Measurements from ENCODE around the gene PDE7B. TPM values are rescaled to one million over a fixed set of nuclear protein-coding genes. Genes with fewer than 3 reads are reported as not detected.
A peak's percentile ranks its signal among the peaks of the same experiment; 100 is the strongest.

Gene PDE7B
- total and polyA plus RNA-seq, 3 experiments from 2014 or later: 0.04 to 0.24 (median 0.07) TPM

- H3K36me3 ChIP-seq (ENCODE audit: insufficient read depth, low read length): no peaks in the 10 kb centered on the region
- Mint-ChIP-seq H3K4me3 (no peak overlapping the region), H3K9me3 (no peaks in the 10 kb centered on the region), H3K4me1 (peaks cover 0 to 9% (median 0%) of the 10 kb centered on the region in 3 donors), H3K27ac (peak overlapping the region in 1 of 8 donors; percentile 56), H3K36me3 (peaks cover 0 to 5% (median 0%) of the 10 kb centered on the region in 3 donors), H3K27me3 (no peaks in the 10 kb centered on the region)
- POLR2A ChIA-PET: no interaction called here
- H3K4me3 ChIP-seq (ENCODE audit: low read length): no peak overlapping the region
- no peak for DNase-seq
- CTCF ChIA-PET: no interaction called here
- H3K4me1 ChIP-seq (ENCODE audit: insufficient read depth, low read length): no peaks in the 10 kb centered on the region
- no peaks in the 10 kb centered on the region for H3K27me3 ChIP-seq (ENCODE audit: insufficient read depth, low read length, poor library complexity, severe bottlenecking)
- H3K9me3 ChIP-seq (ENCODE audit: low read length): no peaks in the 10 kb centered on the region
- no peak overlapping the region for H3K27ac ChIP-seq (ENCODE audit: low read depth, low read length)
Observed at GRCh38 chr6:136232701-136233100, 381.2 kb downstream of the PDE7B start.

- DNase-seq: no peak
- Mint-ChIP-seq H3K9me3 (no peaks in the 10 kb centered on the region), H3K27ac (no peak overlapping the region), H3K4me3 (no peak overlapping the region), H3K27me3 (no peaks in the 10 kb centered on the region), H3K36me3 (peaks cover 0 to 9% (median 2%) of the 10 kb centered on the region in 3 donors), H3K4me1 (peaks cover 0 to 9% (median 0%) of the 10 kb centered on the region in 3 donors)
- Histone ChIP-seq H3K27ac (ENCODE audit: low read depth, low read length) (peak overlapping the region; percentile 16), H3K4me3 (ENCODE audit: low read length) (no peak overlapping the region), H3K4me1 (ENCODE audit: insufficient read depth, low read length) (no peaks in the 10 kb centered on the region), H3K27me3 (ENCODE audit: insufficient read depth, low read length, poor library complexity, severe bottlenecking) (no peaks in the 10 kb centered on the region), H3K36me3 (ENCODE audit: insufficient read depth, low read length) (no peaks in the 10 kb centered on the region), H3K9me3 (ENCODE audit: low read length) (no peaks in the 10 kb centered on the region)
- POLR2A ChIA-PET: no interaction called here
- CTCF ChIA-PET: interaction anchor here (1.9 kb wide), 1 partner anchor 9 kb away, joined by 7 read pairs; no protein-coding TSS in a partner anchor
Observed at GRCh38 chr6:136235233-136235564, 383.7 kb downstream of the PDE7B start.

DNA sequence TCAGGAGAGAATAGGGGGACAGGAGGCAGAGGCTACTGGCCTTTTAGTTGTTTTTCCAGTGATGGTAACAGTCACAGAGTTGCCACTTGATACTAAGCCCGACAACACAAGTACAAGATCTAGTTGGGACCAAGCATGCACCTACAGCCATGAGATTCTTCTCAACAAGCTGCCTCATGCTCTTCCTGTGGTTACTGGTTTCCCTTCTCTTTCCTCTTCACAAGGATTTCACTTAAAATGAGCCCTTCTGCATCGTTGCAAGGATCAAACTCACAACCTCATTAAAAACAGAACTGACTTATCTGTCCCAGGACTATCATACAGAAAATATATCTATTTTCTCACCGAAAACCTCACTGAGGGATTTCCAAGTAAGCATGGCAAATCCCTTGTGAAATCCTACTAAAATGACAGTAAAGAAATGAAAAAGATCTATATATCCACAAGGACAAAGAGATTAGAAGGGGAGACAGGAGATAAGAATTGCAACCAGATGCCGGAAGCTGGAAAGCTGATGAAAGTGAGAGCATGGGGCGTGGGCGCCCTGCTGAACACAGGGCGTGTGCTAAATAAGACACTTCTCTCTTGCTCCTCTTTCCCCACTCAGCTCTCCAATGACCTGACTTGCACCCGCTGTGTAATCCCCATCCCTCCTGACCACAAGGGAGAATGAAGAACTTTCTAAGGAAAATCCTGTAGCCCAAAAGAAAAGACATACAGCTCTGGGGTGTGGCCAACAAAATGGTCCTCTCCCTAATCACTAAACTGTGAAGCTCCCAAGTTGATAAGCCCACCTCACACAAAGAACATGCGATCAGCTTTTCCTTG is 385.2 kb downstream of the PDE7B start:
- Mint-ChIP-seq H3K9me3 (no peaks in the 10 kb centered on the region), H3K4me3 (no peak overlapping the region), H3K36me3 (peaks cover 0 to 9% (median 2%) of the 10 kb centered on the region in 3 donors), H3K27ac (peak overlapping the region in 1 of 8 donors; percentile 33), H3K4me1 (peaks cover 0 to 9% (median 0%) of the 10 kb centered on the region in 3 donors), H3K27me3 (no peaks in the 10 kb centered on the region)
- Histone ChIP-seq H3K9me3 (ENCODE audit: low read length) (no peaks in the 10 kb centered on the region), H3K4me1 (ENCODE audit: insufficient read depth, low read length) (no peaks in the 10 kb centered on the region), H3K4me3 (ENCODE audit: low read length) (no peak overlapping the region), H3K27ac (ENCODE audit: low read depth, low read length) (peak overlapping the region; percentile 31), H3K36me3 (ENCODE audit: insufficient read depth, low read length) (no peaks in the 10 kb centered on the region), H3K27me3 (ENCODE audit: insufficient read depth, low read length, poor library complexity, severe bottlenecking) (no peaks in the 10 kb centered on the region)
- ChIA-PET CTCF (interaction anchor here (1.6 to 2.1 kb wide), 2 partner anchors 10 to 53 kb away, joined by 3 to 13 read pairs; partner anchors contain the start of gene BCLAF1), POLR2A (no interaction called here)
- DNase-seq: no peak

- CTCF ChIA-PET: no interaction called here
- Histone ChIP-seq H3K36me3 (ENCODE audit: insufficient read depth, low read length) (no peaks in the 10 kb centered on the region), H3K4me3 (ENCODE audit: low read length) (no peak overlapping the region), H3K4me1 (ENCODE audit: insufficient read depth, low read length) (peaks cover 3% of the 10 kb centered on the region), H3K9me3 (ENCODE audit: low read length) (no peaks in the 10 kb centered on the region), H3K27me3 (ENCODE audit: insufficient read depth, low read length, poor library complexity, severe bottlenecking) (no peaks in the 10 kb centered on the region), H3K27ac (ENCODE audit: low read depth, low read length) (no peak overlapping the region)
- Mint-ChIP-seq H3K36me3 (peaks cover 0 to 3% (median 2%) of the 10 kb centered on the region in 3 donors), H3K27me3 (no peaks in the 10 kb centered on the region), H3K4me3 (no peak overlapping the region), H3K4me1 (peaks cover 4 to 6% (median 5%) of the 10 kb centered on the region in 3 donors), H3K27ac (no peak overlapping the region), H3K9me3 (no peaks in the 10 kb centered on the region)
- no peak for DNase-seq
- POLR2A ChIA-PET: interaction anchor here (0.7 kb wide), 1 partner anchor 709 kb away, joined by 6 read pairs; no protein-coding TSS in a partner anchor
Observed at GRCh38 chr6:136244061-136244616, 392.6 kb downstream of the PDE7B start.

Measured in CD8-positive, alpha-beta memory T cell (primary cell).